ENCODE data around the gene RRP1. TPM values are rescaled to one million over a fixed set of nuclear protein-coding genes. Genes with fewer than 3 reads are reported as not detected.

Gene RRP1
- total RNA-seq, 1 experiment from 2014 or later = 76.7 TPM

DNA sequence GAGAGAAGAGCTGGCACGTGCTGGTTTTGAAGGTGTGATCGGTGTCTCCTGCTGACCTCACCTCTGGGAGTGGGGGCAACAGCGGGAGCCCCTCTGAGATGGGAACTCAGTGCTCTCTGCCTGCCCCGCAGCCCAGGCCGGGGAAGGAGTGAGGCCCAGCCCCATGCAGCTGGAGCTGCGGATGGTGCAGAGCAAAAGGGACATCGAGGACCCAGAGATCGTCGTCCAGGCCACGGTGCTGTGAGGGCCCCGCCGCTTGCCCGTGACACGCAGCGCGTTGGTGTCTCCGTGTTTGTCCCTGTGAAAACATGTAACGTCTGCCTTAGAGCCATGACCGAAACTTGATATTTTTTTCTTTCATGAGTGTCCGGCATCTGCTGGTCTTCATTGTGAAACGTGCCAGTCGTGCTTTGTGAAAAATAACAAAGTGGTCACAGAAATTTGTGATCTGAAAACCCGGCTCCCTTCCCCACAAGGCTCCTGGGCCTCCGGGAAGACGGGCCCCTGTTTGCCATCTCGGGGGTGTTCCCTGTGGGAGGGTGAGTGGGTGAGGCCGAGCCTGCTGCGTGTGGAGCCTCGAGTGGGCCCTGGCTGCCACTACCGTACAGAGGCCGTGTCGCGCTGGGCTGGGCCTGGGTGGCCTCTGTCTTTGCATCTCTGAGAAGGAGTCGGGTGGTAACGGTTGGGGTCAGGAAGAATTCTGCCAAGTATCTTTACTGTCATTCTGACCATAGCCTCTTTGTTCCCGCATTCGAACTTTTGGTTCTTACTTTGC is 33.4 kb upstream of the RRP1 start:
- no peak overlapping the region for H3K56ac ChIP-seq (ENCODE audit: insufficient read length, low read depth, low read length)
- H3K27me3 Mint-ChIP-seq (ENCODE audit: low read depth) = no peaks in the 10 kb centered on the region

More for the DNA sequence above, 33.4 kb upstream of the RRP1 start:
- H3K27ac Mint-ChIP-seq = peak overlapping the region; percentile 21 to 68 (median 67); a peak in 3 of 7 replicates
- Histone ChIP-seq H3K14ac (ENCODE audit: insufficient read depth, low read length) (no peak overlapping the region), H3K79me2 (ENCODE audit: insufficient read depth, low read length) (no peaks in the 10 kb centered on the region), H3K4me2 (ENCODE audit: insufficient read depth, insufficient read length, low read length) (no peak overlapping the region), H3K27me3 (ENCODE audit: insufficient read depth, low read length) (no peaks in the 10 kb centered on the region), H4K8ac (replicated peaks; ENCODE audit: insufficient read length, low read depth, low read length) (no peak overlapping the region), H2BK5ac (ENCODE audit: insufficient read length, low read length) (no peak overlapping the region), H2BK15ac (ENCODE audit: low read depth, low read length) (no peak overlapping the region), H3K4me1 (ENCODE audit: insufficient read depth, low read length) (no peaks in the 10 kb centered on the region), H4K20me1 (ENCODE audit: control insufficient read depth, insufficient read depth, insufficient read length) (no peaks in the 10 kb centered on the region), H3K79me1 (ENCODE audit: insufficient read depth, low read depth, low read length, poor library complexity, severe bottlenecking) (no peaks in the 10 kb centered on the region), H2BK12ac (ENCODE audit: insufficient read length, low read depth, low read length) (no peak overlapping the region), H2BK20ac (ENCODE audit: low read depth, low read length, poor library complexity, severe bottlenecking) (no peak overlapping the region), H3K27ac (ENCODE audit: insufficient read length, low read depth, low read length) (no peak overlapping the region), H4K91ac (ENCODE audit: insufficient read length, low read depth, low read length) (no peak overlapping the region), H2BK120ac (ENCODE audit: low read depth, low read length, poor library complexity, severe bottlenecking) (no peak overlapping the region), H2AFZ (ENCODE audit: low read length) (no peak overlapping the region), H3K9me3 (ENCODE audit: control insufficient read depth, low read depth, low read length) (no peaks in the 10 kb centered on the region), H3K4ac (ENCODE audit: low read depth, low read length) (no peak overlapping the region), H3K9ac (ENCODE audit: extremely low read depth, insufficient read length, low read length) (no peak overlapping the region), H3K23ac (ENCODE audit: insufficient read length, low read depth, low read length) (no peak overlapping the region), H4K5ac (ENCODE audit: insufficient read length, low read depth, low read length) (no peak overlapping the region), H3K23me2 (ENCODE audit: insufficient read length, low read depth, low read length, poor library complexity, severe bottlenecking) (no peaks in the 10 kb centered on the region), H3K18ac (ENCODE audit: insufficient read length, low read depth, low read length) (no peak overlapping the region), H3T11ph (ENCODE audit: low read length) (no peak overlapping the region), H2AK5ac (ENCODE audit: insufficient read length, low read length) (no peak overlapping the region)
- no CpG with 5 or more reads among the region's 37 CpGs for WGBS (ENCODE audit: extremely low coverage, insufficient read length, low lambda C conversion rate)
- no peaks in the 10 kb centered on the region for H3K4me1 Mint-ChIP-seq
- no peak for DNase-seq
- TF ChIP-seq, protein P1, sequence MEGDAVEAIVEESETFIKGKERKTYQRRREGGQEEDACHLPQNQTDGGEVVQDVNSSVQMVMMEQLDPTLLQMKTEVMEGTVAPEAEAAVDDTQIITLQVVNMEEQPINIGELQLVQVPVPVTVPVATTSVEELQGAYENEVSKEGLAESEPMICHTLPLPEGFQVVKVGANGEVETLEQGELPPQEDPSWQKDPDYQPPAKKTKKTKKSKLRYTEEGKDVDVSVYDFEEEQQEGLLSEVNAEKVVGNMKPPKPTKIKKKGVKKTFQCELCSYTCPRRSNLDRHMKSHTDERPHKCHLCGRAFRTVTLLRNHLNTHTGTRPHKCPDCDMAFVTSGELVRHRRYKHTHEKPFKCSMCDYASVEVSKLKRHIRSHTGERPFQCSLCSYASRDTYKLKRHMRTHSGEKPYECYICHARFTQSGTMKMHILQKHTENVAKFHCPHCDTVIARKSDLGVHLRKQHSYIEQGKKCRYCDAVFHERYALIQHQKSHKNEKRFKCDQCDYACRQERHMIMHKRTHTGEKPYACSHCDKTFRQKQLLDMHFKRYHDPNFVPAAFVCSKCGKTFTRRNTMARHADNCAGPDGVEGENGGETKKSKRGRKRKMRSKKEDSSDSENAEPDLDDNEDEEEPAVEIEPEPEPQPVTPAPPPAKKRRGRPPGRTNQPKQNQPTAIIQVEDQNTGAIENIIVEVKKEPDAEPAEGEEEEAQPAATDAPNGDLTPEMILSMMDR (conservative IDR thresholded peaks at IDR 0.05) = no peak
- no peak overlapping the region for H3K4me3 Mint-ChIP-seq
- peaks cover 27 to 60% (median 40%) of the 10 kb centered on the region in 3 experiments; a peak in 6 of 7 replicates for H3K36me3 Mint-ChIP-seq (ENCODE audit: insufficient read depth in 1 of 3, low read depth in 3 of 3)
- H3K9me3 Mint-ChIP-seq = no peaks in the 10 kb centered on the region

All from H9 (cell line).